Transverse colon (tissue), 4 donors: ENCODE results near the gene C1orf167. TPM values are rescaled to one million over a fixed set of nuclear protein-coding genes. Genes with fewer than 3 reads are reported as not detected.

Experiments used
- DNase-seq: peaks from one replicate; pipeline ENCODE4 v3.0.0-alpha.2; 2019
- H3K27ac ChIP-seq, 4 donors: fragments of 200-600 bp; sonication (generic); 2 replicates each; pipeline ENCODE4 v1.5.1; 2016 to 2018; ENCODE audit warnings: inconsistent platforms in 4 of 4
- H3K27me3 ChIP-seq: fragments of 200-600 bp; sonication (generic); 2 replicates; pipeline ENCODE4 v1.5.1; 2017; ENCODE audit warnings: inconsistent platforms
- H3K36me3 ChIP-seq, 4 donors: fragments of 200-600 bp; sonication (generic); 2 replicates each; pipeline ENCODE4 v1.5.1; 2017 to 2019; ENCODE audit warnings: inconsistent platforms in 4 of 4
- H3K4me1 ChIP-seq, 4 donors: fragments of 200-600 bp; sonication (generic); 2 replicates each; pipeline ENCODE4 v1.5.1; 2017 to 2020; ENCODE audit warnings: inconsistent platforms in 4 of 4
- H3K4me3 ChIP-seq, 4 donors: fragments of 200-600 bp; sonication (generic); 1 replicate in 1 of 4; 2 replicates in 3 of 4; pipeline versions ENCODE4 v1.5.1 to v1.6.1; 2017 to 2019; ENCODE audit warnings: inconsistent platforms in 4 of 4
- H3K9me3 ChIP-seq, 2 donors: fragments of 200-600 bp; sonication (generic); 2 replicates each; pipeline ENCODE4 v1.5.1; 2017 to 2019; ENCODE audit warnings: inconsistent platforms in 2 of 2
- CTCF ChIP-seq, 5 experiments: fragments of 200-600 bp in 3 of 5; fragments of 450-650 bp in 2 of 5; sonication (generic) in 3 of 5; IDR thresholded peaks; 1 replicate in 2 of 5; 2 replicates in 3 of 5; pipeline ENCODE4 v1.5.1; 2016 to 2017; ENCODE audit warnings: antibody characterized with exemption in 5 of 5, inconsistent platforms in 3 of 5, mild to moderate bottlenecking in 2 of 5, moderate library complexity in 1 of 5
- EP300 ChIP-seq: sonication (generic); formaldehyde crosslinking; IDR thresholded peaks from one replicate; pipeline ENCODE4 v1.6.1; 2017; ENCODE audit warnings: antibody characterized with exemption, low read depth
- POLR2A ChIP-seq: fragments of 450-650 bp; IDR thresholded peaks from one replicate; pipeline ENCODE4 v1.6.1; 2016; ENCODE audit warnings: antibody characterized with exemption, mild to moderate bottlenecking, moderate library complexity
- POLR2AphosphoS5 ChIP-seq, 3 donors: sonication (generic); formaldehyde crosslinking; IDR thresholded peaks; one replicate each; pipeline ENCODE4 v1.6.1; 2016; ENCODE audit warnings: antibody characterized with exemption in 3 of 3
- WGBS, 2 donors: methylation state at CpG; one replicate each; pipeline ENCODE4 v1.1.5; 2018; ENCODE audit warnings: low coverage in 1 of 2; 5-methylcytosine and 5-hydroxymethylcytosine counted together
- in situ Hi-C, 4 donors: fragments of 200-750 bp; cut with MboI; loops; one replicate each; pipeline versions ENCODE4 v1.15.0 to v1.15.1; 2017; ENCODE audit warnings: low sequenced_read_pairs in 3 of 4, low pct_ligation_motif_present in 1 of 4, low pct_unique_long_range_greater_than_20kb in 1 of 4
- intact Hi-C: fragments of 100-400 bp; cut with DNase I; formaldehyde crosslinking; loops from one replicate; pipeline ENCODE4 v1.15.1; 2023; ENCODE audit warnings: low total_unique reads
- total RNA-seq, 4 donors: library from RNA; depleted of rRNA; stranded (reverse); fragments of >200 nt; gene quantifications; one replicate each; pipeline ENCODE4 v1.1.0, GENCODE V29; 2016

The C1orf167 gene
- total RNA-seq, 4 donors from 2014 or later, result 0.48 TPM; not detected in 3

- Histone ChIP-seq H3K4me1 (peaks cover 48 to 66% (median 56%) of the 10 kb centered on the region in 4 donors), H3K36me3 (no peaks in the 10 kb centered on the region), H3K27me3 (no peaks in the 10 kb centered on the region), H3K4me3 (no peak overlapping the region), H3K9me3 (no peaks in the 10 kb centered on the region), H3K27ac (peak overlapping the region; percentile 82 to 92 (median 84))
- in situ Hi-C loops, result no loop called here
- intact Hi-C loops, result no loop called here
- WGBS, 2 donors, result 44 to 78% methylated on average over 3 to 10 of the region's 14 CpGs
- TF ChIP-seq EP300, result no peak
- TF ChIP-seq CTCF (IDR thresholded peaks at IDR 0.05), result no peak
- no peak for TF ChIP-seq POLR2A
- TF ChIP-seq POLR2AphosphoS5 (IDR thresholded peaks at IDR 0.05), result no peak
- no peak for DNase-seq
These were observed 25.9 kb downstream of the C1orf167 start for GRCh38 chr1:11787804-11788436.

GRCh38 chr1:11788549-11789053, 26.6 kb downstream of the C1orf167 start:
- no peaks in the 10 kb centered on the region for H3K9me3 ChIP-seq
- peaks cover 48 to 66% (median 56%) of the 10 kb centered on the region in 4 donors for H3K4me1 ChIP-seq
- H3K36me3 ChIP-seq, result peaks cover 0 to 2% (median 0%) of the 10 kb centered on the region in 4 donors
- DNase-seq, result no peak
- in situ Hi-C loops (no loop called here), intact Hi-C loops (no loop called here)
- H3K27ac ChIP-seq, result peak overlapping the region; percentile 82 to 92 (median 84)
- TF ChIP-seq POLR2AphosphoS5 (IDR thresholded peaks at IDR 0.05) (no peak), POLR2A (no peak), CTCF (IDR thresholded peaks at IDR 0.05) (no peak), EP300 (no peak)
- no peaks in the 10 kb centered on the region for H3K27me3 ChIP-seq
- WGBS, 2 donors, result 65% methylated on average over 11 of the region's 14 CpGs; no CpG with 5 or more reads in 1 of the 2 donors
- no peak overlapping the region for H3K4me3 ChIP-seq

GRCh38 chr1:11789126-11790067, 27.4 kb downstream of the C1orf167 start:
- Histone ChIP-seq H3K4me3 (no peak overlapping the region), H3K27ac (peak overlapping the region; percentile 82 to 92 (median 84)), H3K9me3 (no peaks in the 10 kb centered on the region), H3K36me3 (peaks cover 0 to 7% (median 2%) of the 10 kb centered on the region in 4 donors), H3K4me1 (peaks cover 48 to 66% (median 56%) of the 10 kb centered on the region in 4 donors), H3K27me3 (no peaks in the 10 kb centered on the region)
- no peak for DNase-seq
- TF ChIP-seq CTCF (IDR thresholded peaks at IDR 0.05) (no peak), EP300 (no peak), POLR2A (no peak), POLR2AphosphoS5 (IDR thresholded peaks at IDR 0.05) (no peak)
- intact Hi-C loops, result no loop called here
- 79 to 83% methylated on average over 1 to 13 of the region's 13 CpGs for WGBS, 2 donors
- in situ Hi-C loops, result no loop called here
